Measurements from ENCODE around the gene ZNF700.
"Not testable (repeated sequence)": the region's sequence is repeated elsewhere in the genome, so short reads cannot be mapped to it uniquely, and the experiment has no call there.

The ZNF700 gene

GRCh38 chr19:11991921-11992320 is 67.0 kb downstream of the ZNF700 start:
- not testable (repeated sequence) for DNase-seq

GRCh38 chr19:11995174-11995573 is 70.3 kb downstream of the ZNF700 start:
- DNase-seq, result no peak

Measured in right forelimb (tissue), 1 donor.